Activated CD8-positive, alpha-beta T cell treated with anti-CD3 and anti-CD28 coated beads, Interleukin-2, amount 10 ng/mL, durations not matched to agents 7 days and 5 days (primary cell): ENCODE results near the gene C5orf22. TPM values are rescaled to one million over a fixed set of nuclear protein-coding genes. Genes with fewer than 3 reads are reported as not detected.

ENCODE experiments used
- total RNA-seq, 2 experiments: library from RNA; stranded (reverse); gene quantifications; one replicate each; pipeline ENCODE4 v1.2.3, GENCODE V29; 2021

C5orf22 gene
- total RNA-seq, 2 experiments from 2014 or later = 22.4 to 23.7 TPM

Other genes with a start within 250 kb of the C5orf22 start
- gene DROSHA, start 208 bp upstream of the C5orf22 start, total RNA-seq = 10 to 100 TPM; 69.8 to 74.3 TPM
- not detected for gene PDZD2, start 106.8 kb downstream of the C5orf22 start, total RNA-seq